Measurements from ENCODE around the gene RASSF7.

Gene RASSF7

GRCh38 chr11:551596-551995 lies 9.2 kb upstream of the RASSF7 start:
- no peak for DNase-seq (ENCODE audit: low read depth, low spot score)

- no peak for DNase-seq (ENCODE audit: low read depth, low spot score)
These were observed 7.4 kb upstream of the RASSF7 start for GRCh38 chr11:553083-553987.

- no peak for DNase-seq (ENCODE audit: low read depth, low spot score)
These were observed 6.8 kb upstream of the RASSF7 start for GRCh38 chr11:553988-554340.

GRCh38 chr11:554428-555226 lies 6.1 kb upstream of the RASSF7 start:
- no peak for DNase-seq (ENCODE audit: low read depth, low spot score)

DNA sequence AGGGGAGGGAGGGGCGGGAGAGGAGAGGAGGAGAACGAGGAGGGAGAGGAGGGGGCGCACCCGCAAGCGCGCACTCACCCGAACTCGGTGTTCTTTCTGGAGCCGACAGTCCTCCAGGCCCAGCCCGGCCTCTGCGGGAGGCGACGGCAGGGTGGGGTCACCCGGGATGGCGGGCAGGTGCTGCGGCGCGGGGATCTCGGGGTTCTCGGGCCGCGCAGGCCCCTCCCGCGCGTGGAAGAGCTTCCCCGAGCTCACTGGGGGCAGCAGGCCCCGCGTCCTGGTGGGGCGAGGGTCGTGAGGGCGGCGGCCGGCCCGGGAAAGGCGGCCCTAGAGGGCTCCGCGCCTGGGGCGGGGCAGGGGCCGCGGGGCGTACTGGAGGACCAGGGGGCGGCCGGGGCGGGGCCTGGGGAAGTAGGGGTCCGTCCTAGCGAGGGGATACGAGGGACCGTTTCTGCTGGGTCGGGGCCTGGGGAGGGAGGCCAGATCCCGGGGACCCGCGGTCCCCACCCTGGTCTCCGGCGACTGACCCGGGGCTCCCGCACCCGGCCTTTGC lies 5.5 kb upstream of the RASSF7 start:
- DNase-seq (ENCODE audit: low read depth, low spot score), result no peak

DNA sequence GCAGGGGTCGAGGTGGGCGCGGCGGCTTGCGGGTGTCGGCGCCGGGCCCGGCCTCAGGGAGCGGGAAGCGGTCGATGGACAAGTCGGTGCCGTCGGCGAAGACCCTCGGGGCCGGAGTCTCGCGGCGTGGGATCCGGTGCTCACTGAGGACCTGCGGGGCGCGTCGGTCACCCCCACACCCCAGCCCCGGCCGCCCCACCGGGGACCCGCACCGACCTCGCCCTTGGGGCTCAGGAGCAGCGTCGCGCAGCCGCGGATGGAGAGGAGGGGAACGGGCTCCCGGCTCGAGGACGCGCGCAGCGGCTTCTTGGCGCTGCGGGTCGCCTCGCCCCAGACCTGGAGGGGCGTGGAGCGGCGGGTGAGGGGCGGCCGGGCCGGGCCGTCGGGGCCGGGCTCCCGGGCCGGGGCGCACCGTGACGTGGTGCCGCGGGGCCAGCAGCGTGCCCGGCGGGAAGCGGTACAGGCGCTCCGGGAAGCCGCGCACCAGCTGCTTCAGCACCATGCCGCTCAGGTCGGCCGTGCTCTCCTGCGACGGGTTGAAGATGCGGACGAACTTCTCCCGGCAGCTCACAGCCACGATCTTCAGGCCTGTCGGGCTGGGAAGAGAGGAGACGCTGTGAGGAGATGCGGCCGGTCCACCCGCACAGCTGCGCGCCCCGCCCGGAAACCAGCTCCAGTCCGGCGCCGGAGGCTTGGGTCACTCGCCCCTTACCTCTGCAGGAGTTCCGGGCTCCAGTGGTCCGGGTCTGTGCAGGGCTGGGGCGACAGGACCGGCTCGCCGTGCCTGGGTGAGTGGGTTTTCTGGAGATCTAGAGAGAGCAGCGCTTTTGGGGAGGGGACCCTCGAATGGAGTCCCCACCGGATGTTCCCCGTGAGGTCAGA lies 4.7 kb upstream of the RASSF7 start:
- DNase-seq (ENCODE audit: low read depth, low spot score), result no peak

DNA sequence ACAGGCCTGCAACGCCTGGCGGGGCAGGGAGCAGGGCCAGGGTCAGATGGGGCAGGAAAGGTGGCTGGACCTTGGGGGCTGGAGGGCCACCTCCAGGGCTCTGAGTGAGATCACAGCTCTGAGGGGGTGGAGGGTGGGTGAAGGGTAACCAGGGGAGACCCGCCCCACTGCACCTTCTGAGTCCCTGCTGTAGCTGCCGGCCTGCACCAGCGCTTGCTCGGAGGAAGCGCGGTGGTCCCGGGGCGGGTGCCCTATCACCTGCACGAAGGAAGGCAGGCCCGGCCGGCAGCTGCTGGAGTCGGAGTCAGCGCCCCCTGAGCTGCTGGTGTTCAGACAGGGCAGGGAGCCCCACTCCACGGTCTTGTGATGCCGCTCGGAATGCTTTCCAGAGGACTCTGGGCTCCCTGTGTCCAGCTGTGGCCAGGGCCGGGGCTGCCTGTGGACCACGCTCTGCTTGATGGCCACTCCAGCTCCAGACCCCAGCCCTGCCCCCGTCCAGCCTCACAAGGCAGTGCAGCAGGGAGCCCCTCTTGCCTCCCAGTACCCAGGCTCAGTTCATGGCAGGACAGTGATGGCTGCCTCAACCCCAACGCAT lies 4.0 kb upstream of the RASSF7 start:
- no peak for DNase-seq (ENCODE audit: low read depth, low spot score)

- no peak for DNase-seq (ENCODE audit: low read depth, low spot score)
These were observed 3.2 kb upstream of the RASSF7 start for GRCh38 chr11:557328-558132.

- DNase-seq (ENCODE audit: low read depth, low spot score), result no peak
These were observed 2.3 kb upstream of the RASSF7 start for GRCh38 chr11:558503-558902.

DNA sequence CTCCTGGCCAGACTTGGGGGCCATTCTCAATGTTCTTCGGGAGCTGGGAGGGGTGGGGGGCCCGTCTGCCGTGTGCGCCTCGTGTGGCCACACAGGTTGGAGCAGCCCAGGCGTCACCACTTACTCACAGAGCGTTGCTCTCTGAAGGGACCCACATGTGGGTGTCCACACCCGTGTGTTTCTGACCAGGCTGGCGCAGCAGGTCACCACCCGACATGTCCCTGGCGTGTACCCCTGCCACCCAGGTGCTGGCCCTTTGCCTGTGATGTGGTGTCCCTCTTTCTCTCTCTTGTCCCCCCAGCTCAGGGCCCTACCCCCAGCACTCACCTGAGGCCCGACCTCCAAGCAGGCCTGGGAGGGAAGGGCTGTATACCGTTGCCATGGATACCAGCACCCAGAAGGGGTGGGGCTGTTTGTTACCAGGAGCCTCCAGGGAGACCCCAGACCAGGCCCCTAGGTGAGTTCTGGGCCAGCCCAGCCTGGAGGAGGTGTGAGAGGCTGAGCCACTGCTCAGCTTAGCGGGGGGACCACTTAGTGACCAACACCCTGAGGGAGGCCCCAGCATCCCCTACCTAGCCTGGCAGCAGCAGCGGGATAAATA lies 1.6 kb upstream of the RASSF7 start:
- no peak for DNase-seq (ENCODE audit: low read depth, low spot score)

GRCh38 chr11:559712-560304 lies 962 bp upstream of the RASSF7 start:
- DNase-seq (ENCODE audit: low read depth, low spot score), result no peak

DNA sequence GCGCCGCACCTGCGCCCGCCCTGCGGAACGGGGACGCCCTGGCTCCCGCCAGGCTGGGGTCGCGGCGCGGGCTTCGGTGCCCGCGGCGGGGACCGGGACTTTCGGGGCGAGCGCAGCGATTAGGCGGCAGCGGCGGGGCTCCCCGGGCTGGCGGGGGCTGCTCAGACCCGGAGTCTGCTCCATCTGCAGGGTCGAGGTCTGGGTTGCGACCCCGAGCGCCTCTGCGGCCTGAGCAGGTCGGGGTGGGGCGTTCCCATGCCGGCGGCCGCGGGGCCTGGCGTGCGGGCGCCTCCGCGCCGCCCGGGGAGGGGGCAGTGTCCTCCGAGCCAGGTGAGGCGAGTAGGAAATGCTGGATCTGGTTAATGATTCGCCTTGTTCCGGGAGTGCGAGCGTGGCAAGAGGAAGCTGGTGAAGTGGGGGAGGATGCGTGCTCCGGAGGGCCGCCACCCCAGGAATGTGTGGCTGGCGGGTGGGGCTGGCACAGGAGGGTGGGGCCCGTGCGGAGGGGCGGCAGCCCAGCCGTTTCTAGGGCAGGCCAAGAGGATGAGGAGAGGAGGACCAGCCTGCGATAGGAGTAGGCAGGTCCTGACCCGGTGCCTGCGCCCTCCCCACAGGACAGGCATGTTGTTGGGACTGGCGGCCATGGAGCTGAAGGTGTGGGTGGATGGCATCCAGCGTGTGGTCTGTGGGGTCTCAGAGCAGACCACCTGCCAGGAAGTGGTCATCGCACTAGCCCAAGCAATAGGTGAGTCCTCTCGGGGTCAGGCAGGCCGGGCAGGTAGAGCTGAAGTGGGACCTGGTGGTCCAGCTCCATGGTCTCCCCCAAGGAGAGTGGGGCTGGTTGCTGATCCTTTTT lies 606 bp downstream of the RASSF7 start:
- DNase-seq (ENCODE audit: low read depth, low spot score), result no peak

GRCh38 chr11:562046-562645 lies 1.4 kb downstream of the RASSF7 start:
- no peak for DNase-seq (ENCODE audit: low read depth, low spot score)

- DNase-seq (ENCODE audit: low read depth, low spot score), result no peak
These were observed 2.5 kb downstream of the RASSF7 start for GRCh38 chr11:563066-563811.

DNA sequence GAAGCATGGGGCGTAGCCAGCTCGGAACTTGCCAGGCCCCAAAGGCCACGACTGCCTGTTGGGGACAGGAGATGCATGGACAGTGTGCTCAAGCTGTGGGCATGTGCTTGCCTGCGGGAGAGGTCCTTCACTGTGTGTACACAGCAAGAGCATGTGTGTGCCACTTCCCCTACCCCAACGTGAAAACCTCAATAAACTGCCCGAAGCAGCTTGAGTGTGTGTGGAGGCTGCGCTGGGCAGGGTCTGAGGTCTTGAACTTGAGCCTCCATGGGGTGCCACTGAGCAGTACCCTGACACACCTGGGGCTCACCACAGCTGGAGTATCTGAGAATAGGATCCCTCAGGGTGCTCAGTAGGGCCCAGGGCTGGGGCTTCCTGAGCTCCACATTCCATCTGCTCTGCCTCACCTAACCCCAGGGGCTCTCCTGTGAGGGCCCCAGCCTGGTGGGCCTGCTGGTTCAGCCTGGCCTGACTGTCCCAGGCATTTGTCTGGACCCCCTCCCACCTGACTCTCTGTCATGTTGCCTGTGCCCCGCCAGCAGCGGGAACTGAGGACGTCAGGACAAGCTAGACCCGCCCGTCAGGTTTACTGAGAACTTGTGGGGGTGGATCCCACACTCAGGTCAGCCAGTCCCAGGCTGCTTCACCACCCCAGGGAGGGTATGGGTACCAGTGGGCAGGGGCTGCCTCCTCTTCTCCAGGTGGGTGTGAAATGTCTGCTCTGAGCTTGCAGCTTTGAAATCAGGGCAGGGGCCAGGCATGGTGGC lies 3.2 kb downstream of the RASSF7 start:
- no peak for DNase-seq (ENCODE audit: low read depth, low spot score)

DNA sequence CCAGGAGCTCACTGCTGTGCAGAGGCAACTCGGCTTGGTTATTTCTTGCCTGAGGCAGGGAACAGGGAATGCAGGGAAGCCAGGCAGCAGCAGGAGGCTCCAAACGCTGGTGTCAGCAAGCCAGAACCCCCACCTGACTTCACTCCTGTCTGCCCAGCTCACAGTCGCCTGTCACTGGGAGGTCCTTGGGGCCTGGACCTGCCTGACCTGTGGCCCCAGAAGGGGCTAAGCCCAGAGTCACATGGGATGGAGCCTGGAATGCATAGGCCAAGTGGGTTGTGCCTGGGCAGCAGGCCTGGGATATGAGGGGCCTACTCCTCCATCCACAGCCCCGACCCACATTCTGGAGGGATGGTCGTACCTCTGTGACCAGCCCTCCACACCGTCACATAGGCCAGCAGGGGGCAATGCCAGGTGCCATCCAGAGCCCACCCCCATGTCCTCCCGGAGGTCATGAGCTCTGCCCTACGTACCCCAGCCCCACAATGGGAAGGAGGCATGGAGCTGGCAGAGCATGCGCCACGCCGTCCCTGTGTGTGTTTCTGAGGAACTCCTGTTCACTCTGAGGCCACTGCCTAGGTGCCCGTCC lies 5.2 kb downstream of the RASSF7 start:
- DNase-seq (ENCODE audit: low read depth, low spot score), result no peak
